Brain pericyte (primary cell): ENCODE results near the gene PCDHB10.
"Not testable (repeated sequence)": the region's sequence is repeated elsewhere in the genome, so short reads cannot be mapped to it uniquely, and the experiment has no call there.

ENCODE experiments used
- DNase-seq: peaks from one replicate; pipeline ENCODE4 v3.0.0-alpha.2; 2012; ENCODE audit warnings: low read depth, low spot score

The PCDHB10 gene

GRCh38 chr5:141186897-141187512, 5.1 kb upstream of the PCDHB10 start, which contains the start of gene PCDHB9:
Gene PCDHB9 (plus strand): TSS chr5:141187161. CDS start chr5:141187319, 158 bp downstream.
- DNase-seq: no peak

- not testable (repeated sequence) for DNase-seq
These were observed 3.5 kb upstream of the PCDHB10 start for GRCh38 chr5:141188682-141189081.

GRCh38 chr5:141189131-141189530, 3.0 kb upstream of the PCDHB10 start:
- not testable (repeated sequence) for DNase-seq

- DNase-seq: not testable (repeated sequence)
These were observed 2.2 kb downstream of the PCDHB10 start for GRCh38 chr5:141194332-141194731.

- DNase-seq: no peak
These were observed 4.2 kb downstream of the PCDHB10 start for GRCh38 chr5:141196363-141196762.

GRCh38 chr5:141199359-141200235, 7.4 kb downstream of the PCDHB10 start, which contains the start of gene PCDHB11:
Gene PCDHB11 (plus strand): TSS chr5:141199627. CDS start chr5:141199775, 148 bp downstream.
- DNase-seq: no peak

GRCh38 chr5:141201126-141201525, 9.0 kb downstream of the PCDHB10 start:
- DNase-seq: not testable (repeated sequence)

- not testable (repeated sequence) for DNase-seq
These were observed 9.5 kb downstream of the PCDHB10 start for GRCh38 chr5:141201646-141202045.

- no peak for DNase-seq
These were observed 16.3 kb downstream of the PCDHB10 start, which contains the start of gene PCDHB12 for GRCh38 chr5:141208478-141208877. Gene PCDHB12 (plus strand): TSS chr5:141208719. CDS start chr5:141208908, 189 bp downstream.

- DNase-seq: not testable (repeated sequence)
These were observed 18.1 kb downstream of the PCDHB10 start for GRCh38 chr5:141210281-141210680.

GRCh38 chr5:141210849-141211248, 18.7 kb downstream of the PCDHB10 start:
- not testable (repeated sequence) for DNase-seq

- DNase-seq: not testable (repeated sequence)
These were observed 21.6 kb downstream of the PCDHB10 start, which contains the start of gene PCDHB13 for GRCh38 chr5:141213656-141214339. Gene PCDHB13 (plus strand): TSS chr5:141213919. CDS start chr5:141214124, 205 bp downstream.

GRCh38 chr5:141214583-141214982, 22.4 kb downstream of the PCDHB10 start:
- DNase-seq: not testable (repeated sequence)

GRCh38 chr5:141215504-141215903, 23.4 kb downstream of the PCDHB10 start:
- not testable (repeated sequence) for DNase-seq

- DNase-seq: not testable (repeated sequence)
These were observed 23.9 kb downstream of the PCDHB10 start for GRCh38 chr5:141216035-141216434.

GRCh38 chr5:141223112-141223783, 31.1 kb downstream of the PCDHB10 start, which contains the start of gene PCDHB14:
Gene PCDHB14 (plus strand): TSS chr5:141223343. CDS start chr5:141223506, 163 bp downstream.
- DNase-seq: no peak

GRCh38 chr5:141224844-141225243, 32.7 kb downstream of the PCDHB10 start:
- not testable (repeated sequence) for DNase-seq

- not testable (repeated sequence) for DNase-seq
These were observed 33.3 kb downstream of the PCDHB10 start for GRCh38 chr5:141225421-141225820.

- no peak for DNase-seq
These were observed 42.0 kb downstream of the PCDHB10 start for GRCh38 chr5:141234109-141234667.

GRCh38 chr5:141235922-141236321, 43.8 kb downstream of the PCDHB10 start:
- not testable (repeated sequence) for DNase-seq
